Activated B cell treated with CpG ODN at 0.5 μM for 24 hours (primary cell): Measurements from ENCODE around the gene CTNNA2. TPM values are rescaled to one million over a fixed set of nuclear protein-coding genes. Genes with fewer than 3 reads are reported as not detected.

ENCODE experiments used
- ATAC-seq: fragments of 200-7000 bp; cut with Tn5 transposase; one replicate; pipeline ENCODE4 v1.10.0; 2021; ENCODE audit warnings: low read depth, mild to moderate bottlenecking, moderate library complexity
- CTCF ChIA-PET: fragments of 350-600 bp; sonication (Branson Sonifier 250); formaldehyde crosslinking; loops from one replicate; lab custom pipeline; 2021; ENCODE audit warnings: antibody characterized with exemption; lab: Charles Lee
- POLR2A ChIA-PET: fragments of 350-600 bp; sonication (Branson Sonifier 250); formaldehyde crosslinking; loops from one replicate; lab custom pipeline; 2021; ENCODE audit warnings: antibody characterized with exemption; lab: Charles Lee
- DNase-seq: peaks from one replicate; pipeline ENCODE4 v3.0.0; 2022
- H3K27ac Mint-ChIP-seq: one replicate; pipeline ENCODE4 v1.8.0; 2020; ENCODE audit warnings: mixed read lengths
- H3K27me3 Mint-ChIP-seq: one replicate; pipeline ENCODE4 v1.8.0; 2021; ENCODE audit warnings: mixed read lengths
- H3K36me3 Mint-ChIP-seq: one replicate; pipeline ENCODE4 v1.8.0; 2021; ENCODE audit warnings: low read depth, mixed read lengths
- H3K4me1 Mint-ChIP-seq: one replicate; pipeline ENCODE4 v1.8.0; 2021; ENCODE audit warnings: mixed read lengths
- H3K4me3 Mint-ChIP-seq: one replicate; pipeline ENCODE4 v1.8.0; 2020; ENCODE audit warnings: mild to moderate bottlenecking, mixed read lengths
- H3K9me3 Mint-ChIP-seq: one replicate; pipeline ENCODE4 v1.8.0; 2020; ENCODE audit warnings: mixed read lengths
- CTCF ChIP-seq: fragments of 200-600 bp; IDR thresholded peaks from one replicate; pipeline ENCODE4 v1.8.0; 2022; ENCODE audit warnings: antibody characterized with exemption, mild to moderate bottlenecking
- intact Hi-C: fragments of 100-400 bp; cut with micrococcal nuclease; formaldehyde crosslinking; loops from one replicate; pipeline ENCODE4 v1.15.1; 2024
- total RNA-seq: library from RNA; stranded (reverse); gene quantifications from 2 replicates; pipeline ENCODE4 v1.2.3, GENCODE V29; 2022

Gene CTNNA2
- total RNA-seq, 1 donor from 2014 or later, result not detected

GRCh38 chr2:80075719-80076118 is 562.9 kb downstream of the CTNNA2 start:
- intact Hi-C loops, result no loop called here
- Mint-ChIP-seq H3K9me3 (no peaks in the 10 kb centered on the region), H3K4me3 (no peak overlapping the region), H3K27me3 (no peaks in the 10 kb centered on the region), H3K27ac (no peak overlapping the region), H3K4me1 (no peaks in the 10 kb centered on the region), H3K36me3 (no peaks in the 10 kb centered on the region)
- DNase-seq (no peak), ATAC-seq (no peak)
- ChIA-PET CTCF (no interaction called here), POLR2A (no interaction called here)
- TF ChIP-seq CTCF, result no peak

GRCh38 chr2:80078290-80079036 is 565.6 kb downstream of the CTNNA2 start:
- Mint-ChIP-seq H3K27me3 (no peaks in the 10 kb centered on the region), H3K4me3 (no peak overlapping the region), H3K36me3 (no peaks in the 10 kb centered on the region), H3K9me3 (no peaks in the 10 kb centered on the region), H3K4me1 (no peaks in the 10 kb centered on the region), H3K27ac (no peak overlapping the region)
- TF ChIP-seq CTCF, result no peak
- POLR2A ChIA-PET, result no interaction called here
- intact Hi-C loops, result no loop called here
- ATAC-seq (no peak), DNase-seq (no peak)
- CTCF ChIA-PET, result no interaction called here

GRCh38 chr2:80080957-80081356 is 568.1 kb downstream of the CTNNA2 start:
- POLR2A ChIA-PET, result no interaction called here
- no peaks in the 10 kb centered on the region for H3K36me3 Mint-ChIP-seq
- no peaks in the 10 kb centered on the region for H3K4me1 Mint-ChIP-seq
- DNase-seq, result no peak
- H3K27ac Mint-ChIP-seq, result no peak overlapping the region
- no peaks in the 10 kb centered on the region for H3K27me3 Mint-ChIP-seq
- intact Hi-C loops, result no loop called here
- TF ChIP-seq CTCF, result no peak
- CTCF ChIA-PET, result no interaction called here
- no peak overlapping the region for H3K4me3 Mint-ChIP-seq
- ATAC-seq, result no peak
- H3K9me3 Mint-ChIP-seq, result no peaks in the 10 kb centered on the region

- ATAC-seq (no peak), DNase-seq (no peak)
- TF ChIP-seq CTCF, result no peak
- Mint-ChIP-seq H3K27ac (no peak overlapping the region), H3K36me3 (no peaks in the 10 kb centered on the region), H3K9me3 (no peaks in the 10 kb centered on the region), H3K4me3 (no peak overlapping the region), H3K27me3 (no peaks in the 10 kb centered on the region), H3K4me1 (no peaks in the 10 kb centered on the region)
- CTCF ChIA-PET, result no interaction called here
- intact Hi-C loops, result no loop called here
- POLR2A ChIA-PET, result no interaction called here
Measured at GRCh38 chr2:80086831-80087230, 574.0 kb downstream of the CTNNA2 start.

- TF ChIP-seq CTCF, result no peak
- H3K4me3 Mint-ChIP-seq, result no peak overlapping the region
- DNase-seq (no peak), ATAC-seq (no peak)
- peaks cover 2% of the 10 kb centered on the region for H3K9me3 Mint-ChIP-seq
- H3K36me3 Mint-ChIP-seq, result no peaks in the 10 kb centered on the region
- no peak overlapping the region for H3K27ac Mint-ChIP-seq
- POLR2A ChIA-PET, result no interaction called here
- CTCF ChIA-PET, result no interaction called here
- intact Hi-C loops, result no loop called here
- no peaks in the 10 kb centered on the region for H3K27me3 Mint-ChIP-seq
- no peaks in the 10 kb centered on the region for H3K4me1 Mint-ChIP-seq
Measured at GRCh38 chr2:80091237-80091636, 578.4 kb downstream of the CTNNA2 start.
